ENCODE data around the gene MYLK.

The MYLK gene

GRCh38 chr3:123877965-123878364 lies 6.2 kb downstream of the MYLK start:
- H3K4me3 ChIP-seq (replicated peaks; ENCODE audit: insufficient read depth, low read length) = no peak overlapping the region
- H3K27me3 ChIP-seq (ENCODE audit: insufficient read depth, poor library complexity, severe bottlenecking) = peaks cover 14% of the 10 kb centered on the region
- DNase-seq (ENCODE audit: low read depth in 1 of 2, low spot score in 1 of 2) = no peak
- H3K27ac ChIP-seq (replicated peaks) = no peak overlapping the region
- TF ChIP-seq POLR2AphosphoS5 (IDR thresholded peaks at IDR 0.05; ENCODE audit: low read depth) (no peak), SPI1 (IDR thresholded peaks at IDR 0.05; ENCODE audit: borderline replicate concordance, low read depth) (no peak), CTCF (IDR thresholded peaks at IDR 0.05; ENCODE audit: insufficient read depth, low read length) (no peak), REST (IDR thresholded peaks at IDR 0.05; ENCODE audit: insufficient replicate concordance, low read depth) (no peak), GABPA (IDR thresholded peaks at IDR 0.05; ENCODE audit: low read depth) (no peak)

- peaks cover 12% of the 10 kb centered on the region for H3K27me3 ChIP-seq (ENCODE audit: insufficient read depth, poor library complexity, severe bottlenecking)
- no peak for DNase-seq (ENCODE audit: low read depth in 1 of 2, low spot score in 1 of 2)
- TF ChIP-seq SPI1 (IDR thresholded peaks at IDR 0.05; ENCODE audit: borderline replicate concordance, low read depth) (no peak), POLR2AphosphoS5 (IDR thresholded peaks at IDR 0.05; ENCODE audit: low read depth) (no peak), REST (IDR thresholded peaks at IDR 0.05; ENCODE audit: insufficient replicate concordance, low read depth) (no peak), GABPA (IDR thresholded peaks at IDR 0.05; ENCODE audit: low read depth) (no peak), CTCF (IDR thresholded peaks at IDR 0.05; ENCODE audit: insufficient read depth, low read length) (no peak)
- no peak overlapping the region for H3K4me3 ChIP-seq (replicated peaks; ENCODE audit: insufficient read depth, low read length)
- no peak overlapping the region for H3K27ac ChIP-seq (replicated peaks)
Measured at GRCh38 chr3:123877466-123877865, 6.7 kb downstream of the MYLK start.

- H3K4me3 ChIP-seq (replicated peaks; ENCODE audit: insufficient read depth, low read length) = no peak overlapping the region
- no peak for DNase-seq (ENCODE audit: low read depth in 1 of 2, low spot score in 1 of 2)
- TF ChIP-seq SPI1 (IDR thresholded peaks at IDR 0.05; ENCODE audit: borderline replicate concordance, low read depth) = no peak
- no peak for TF ChIP-seq POLR2AphosphoS5 (IDR thresholded peaks at IDR 0.05; ENCODE audit: low read depth)
- TF ChIP-seq CTCF (IDR thresholded peaks at IDR 0.05; ENCODE audit: insufficient read depth, low read length) = no peak
- TF ChIP-seq GABPA (IDR thresholded peaks at IDR 0.05; ENCODE audit: low read depth) = no peak
- TF ChIP-seq REST (IDR thresholded peaks at IDR 0.05; ENCODE audit: insufficient replicate concordance, low read depth) = no peak
- peaks cover 11% of the 10 kb centered on the region for H3K27me3 ChIP-seq (ENCODE audit: insufficient read depth, poor library complexity, severe bottlenecking)
- H3K27ac ChIP-seq (replicated peaks) = no peak overlapping the region
Measured at GRCh38 chr3:123876858-123877257, 7.3 kb downstream of the MYLK start.

All from HL-60 (cell line).